GM20000 (cell line): ENCODE measurements around the gene MAP3K5.
A peak's percentile ranks its signal among the peaks of the same experiment; 100 is the strongest.

ENCODE experiments used
- DNase-seq: peaks from one replicate; pipeline ENCODE4 v3.0.0; 2012; ENCODE audit warnings: low spot score
- TF ChIP-seq, protein P1 (sequence below): IDR thresholded peaks from 2 replicates; pipeline ENCODE4 v1.5.1; 2012; ENCODE audit warnings: mild to moderate bottlenecking, control low read depth; ENCODE audit errors: extremely low read depth, missing control alignments

MAP3K5 gene

GRCh38 chr6:136563386-136564152 is 228.7 kb downstream of the MAP3K5 start:
- DNase-seq = no peak
- TF ChIP-seq, protein P1, sequence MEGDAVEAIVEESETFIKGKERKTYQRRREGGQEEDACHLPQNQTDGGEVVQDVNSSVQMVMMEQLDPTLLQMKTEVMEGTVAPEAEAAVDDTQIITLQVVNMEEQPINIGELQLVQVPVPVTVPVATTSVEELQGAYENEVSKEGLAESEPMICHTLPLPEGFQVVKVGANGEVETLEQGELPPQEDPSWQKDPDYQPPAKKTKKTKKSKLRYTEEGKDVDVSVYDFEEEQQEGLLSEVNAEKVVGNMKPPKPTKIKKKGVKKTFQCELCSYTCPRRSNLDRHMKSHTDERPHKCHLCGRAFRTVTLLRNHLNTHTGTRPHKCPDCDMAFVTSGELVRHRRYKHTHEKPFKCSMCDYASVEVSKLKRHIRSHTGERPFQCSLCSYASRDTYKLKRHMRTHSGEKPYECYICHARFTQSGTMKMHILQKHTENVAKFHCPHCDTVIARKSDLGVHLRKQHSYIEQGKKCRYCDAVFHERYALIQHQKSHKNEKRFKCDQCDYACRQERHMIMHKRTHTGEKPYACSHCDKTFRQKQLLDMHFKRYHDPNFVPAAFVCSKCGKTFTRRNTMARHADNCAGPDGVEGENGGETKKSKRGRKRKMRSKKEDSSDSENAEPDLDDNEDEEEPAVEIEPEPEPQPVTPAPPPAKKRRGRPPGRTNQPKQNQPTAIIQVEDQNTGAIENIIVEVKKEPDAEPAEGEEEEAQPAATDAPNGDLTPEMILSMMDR = no peak

DNA sequence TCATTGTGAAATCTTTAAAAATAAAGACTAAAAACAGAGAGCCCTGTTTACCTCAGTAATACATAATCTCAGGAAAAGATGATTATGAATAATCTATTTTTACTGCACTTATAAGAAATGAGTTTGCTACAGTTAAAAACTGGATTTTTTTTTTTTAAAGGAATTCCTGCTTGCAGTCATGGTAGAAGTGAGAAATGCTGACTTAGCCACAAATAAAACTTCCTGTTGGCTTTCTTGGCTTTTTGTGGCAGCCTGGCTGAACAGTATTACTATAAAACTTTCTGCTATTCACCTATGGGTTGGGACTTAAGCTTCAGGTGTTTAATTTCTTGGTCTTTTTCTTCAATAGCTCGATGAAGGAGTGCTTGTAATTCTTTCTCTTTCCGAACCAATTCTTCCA is 230.1 kb downstream of the MAP3K5 start:
- TF ChIP-seq, protein P1 = no peak
- DNase-seq = no peak

- DNase-seq = no peak
- TF ChIP-seq, protein P1 = no peak
These were observed 239.0 kb downstream of the MAP3K5 start for GRCh38 chr6:136553166-136553787.

DNA sequence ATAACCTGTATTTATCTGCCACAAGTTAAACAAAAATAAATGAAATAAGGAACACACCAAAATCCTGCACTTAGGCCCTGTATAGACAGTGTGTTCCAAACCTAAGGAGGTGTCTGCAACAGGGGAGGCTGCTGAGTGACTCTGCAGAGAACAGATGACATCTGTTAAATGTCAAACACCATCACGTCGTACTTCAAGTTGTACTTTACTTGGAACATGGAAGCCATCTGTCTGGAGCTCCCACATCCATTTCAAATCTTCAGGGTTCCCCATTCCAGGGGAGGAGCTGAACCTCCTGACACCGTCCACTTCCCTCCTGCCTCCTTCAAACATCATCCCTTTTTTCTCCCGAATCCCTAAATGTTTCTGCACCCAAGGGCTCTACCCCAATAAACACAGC is 240.2 kb downstream of the MAP3K5 start:
- DNase-seq = no peak
- TF ChIP-seq, protein P1 = no peak

DNA sequence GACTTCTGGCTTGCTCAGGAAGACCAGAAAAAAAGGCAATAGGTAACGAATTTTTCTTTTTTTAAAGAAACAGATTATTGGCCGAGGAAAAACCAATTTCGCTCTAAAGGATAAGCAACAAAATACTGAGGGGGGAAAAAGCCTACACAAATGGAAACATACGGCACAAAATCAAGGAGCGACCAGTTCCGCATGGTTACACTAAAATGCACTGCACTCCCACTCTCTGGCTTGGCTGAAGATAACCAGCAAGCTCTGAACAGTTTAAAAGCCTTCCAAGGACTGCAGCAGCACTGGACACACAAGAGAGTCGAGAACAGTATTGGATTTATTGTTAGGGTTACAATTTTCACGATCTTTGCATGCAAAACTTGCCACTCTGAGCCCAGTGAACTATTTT is 241.2 kb downstream of the MAP3K5 start:
- no peak for DNase-seq
- TF ChIP-seq, protein P1 = no peak

DNA sequence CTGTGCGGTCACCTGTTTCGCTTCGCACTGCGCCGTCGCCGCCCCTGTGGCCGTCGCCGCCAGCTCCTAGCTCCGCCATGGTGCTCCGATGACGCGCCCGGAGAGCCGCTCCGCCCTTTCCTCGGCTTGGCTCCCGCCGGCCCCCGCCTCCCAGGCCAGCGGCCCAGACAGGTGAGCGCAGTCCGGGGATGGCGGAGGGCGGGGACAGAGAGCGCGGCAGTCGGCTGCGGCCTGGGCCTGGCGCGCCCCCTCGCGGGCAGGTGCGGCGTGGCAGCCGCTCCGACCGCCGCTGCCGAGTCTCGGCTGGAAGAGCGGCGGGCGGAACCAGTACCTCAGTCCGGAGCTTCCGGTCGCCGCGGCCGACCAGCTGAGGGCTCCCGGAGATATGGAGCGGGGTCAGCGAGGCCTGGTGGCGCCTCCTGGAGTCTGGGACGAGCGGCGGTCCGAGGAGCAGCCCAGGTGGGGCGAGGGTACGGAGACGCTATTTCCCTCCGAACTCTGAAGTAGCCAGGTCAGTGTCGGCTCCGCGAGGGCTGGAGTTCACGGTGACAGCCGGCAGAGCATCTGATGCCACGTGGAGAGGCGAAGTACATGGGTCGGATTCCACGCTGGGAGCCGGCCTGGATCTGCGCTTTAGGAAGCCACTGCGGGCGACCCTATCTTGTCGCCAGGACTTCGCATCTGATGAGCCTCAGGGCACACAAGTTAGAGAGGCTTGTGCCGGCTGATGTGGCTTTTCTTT is 241.8 kb downstream of the MAP3K5 start, which contains the start of gene MAP7:
Gene MAP7, minus strand, starts transcription at position 93 of the 742 bp plus-strand sequence. Its CDS starts 14 bp downstream, at position 79.
- peak; percentile 90 for DNase-seq
- TF ChIP-seq, protein P1 = peak; percentile 93

- TF ChIP-seq, protein P1 = no peak
- peak; percentile 82 for DNase-seq
These were observed 242.3 kb downstream of the MAP3K5 start for GRCh38 chr6:136550045-136550329.
